Endothelial cell of umbilical vein (primary cell): ENCODE results near the gene MAP1LC3C.

ENCODE experiments used
- CTCF ChIP-seq, 2 donors: IDR thresholded peaks; 1 replicate in 1 of 2; 2 replicates in 1 of 2; pipeline ENCODE4 v1.5.1; 2011; ENCODE audit warnings: low read length in 2 of 2, mild to moderate bottlenecking in 2 of 2, moderate library complexity in 2 of 2, control low read depth in 1 of 2, inconsistent platforms in 1 of 2, low read depth in 1 of 2; ENCODE audit not compliant: insufficient read depth in 1 of 2; ENCODE audit errors: extremely low read depth in 1 of 2
- EZH2 ChIP-seq: IDR thresholded peaks from 2 replicates; pipeline ENCODE4 v1.6.1; 2012; ENCODE audit warnings: borderline replicate concordance, low read depth, mild to moderate bottlenecking, moderate library complexity, low read length, inconsistent platforms; ENCODE audit not compliant: severe bottlenecking
- FOS ChIP-seq: IDR thresholded peaks from 2 replicates; pipeline ENCODE4 v1.6.1; 2011; ENCODE audit warnings: mild to moderate bottlenecking, low read length, moderate library complexity, borderline replicate concordance; ENCODE audit not compliant: insufficient read depth
- GATA2 ChIP-seq: IDR thresholded peaks from 2 replicates; pipeline ENCODE4 v1.7.0; 2011; ENCODE audit warnings: low read depth, mild to moderate bottlenecking, moderate library complexity, mixed read lengths, low read length; ENCODE audit not compliant: insufficient read length, insufficient read depth
- JUN ChIP-seq: IDR thresholded peaks from 2 replicates; pipeline ENCODE4 v1.6.1; 2011; ENCODE audit warnings: borderline replicate concordance, low read depth; ENCODE audit not compliant: insufficient read length, insufficient read depth
- MYC ChIP-seq: IDR thresholded peaks from one replicate; pipeline ENCODE4 v1.6.1; 2011; ENCODE audit warnings: mild to moderate bottlenecking, low read depth, low read length
- POLR2A ChIP-seq: IDR thresholded peaks from 2 replicates; pipeline ENCODE4 v1.6.1; 2012; ENCODE audit warnings: low read depth, mild to moderate bottlenecking, control low read depth, low read length
- POLR2AphosphoS5 ChIP-seq: IDR thresholded peaks from 2 replicates; pipeline ENCODE4 v1.6.1; 2012; ENCODE audit warnings: low read depth, mild to moderate bottlenecking, control low read depth, low read length, moderate library complexity; ENCODE audit not compliant: insufficient read depth
- TF ChIP-seq, protein P1 (sequence below): IDR thresholded peaks from 2 replicates; pipeline ENCODE4 v1.6.1; 2011; ENCODE audit not compliant: insufficient read depth, insufficient read length

- no peak for TF ChIP-seq CTCF (IDR thresholded peaks at IDR 0.05; ENCODE audit: extremely low read depth in 1 of 2, insufficient read depth in 1 of 2, low read depth in 1 of 2, low read length in 2 of 2)
- no peak for TF ChIP-seq POLR2A
- no peak for TF ChIP-seq POLR2AphosphoS5
- no peak for TF ChIP-seq JUN
- TF ChIP-seq EZH2 = no peak
- no peak for TF ChIP-seq MYC
- TF ChIP-seq, protein P1, sequence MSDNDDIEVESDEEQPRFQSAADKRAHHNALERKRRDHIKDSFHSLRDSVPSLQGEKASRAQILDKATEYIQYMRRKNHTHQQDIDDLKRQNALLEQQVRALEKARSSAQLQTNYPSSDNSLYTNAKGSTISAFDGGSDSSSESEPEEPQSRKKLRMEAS = no peak
- TF ChIP-seq GATA2 = no peak
- no peak for TF ChIP-seq FOS
Observed at GRCh38 chr1:242005866-242006535, 7.1 kb upstream of the MAP1LC3C start.
